GM18909 (cell line): ENCODE measurements around the gene PHAF1.

ENCODE experiments used
- ATAC-seq: cut with Tn5 transposase; IDR thresholded peaks from one replicate; pipeline ENCODE4 v1.9.1; 2021; ENCODE audit warnings: mild to moderate bottlenecking; ENCODE audit not compliant: unreplicated experiment, poor library complexity

Gene PHAF1

GRCh38 chr16:67145746-67146145 lies 36.0 kb downstream of the PHAF1 start:
- ATAC-seq: no peak

DNA sequence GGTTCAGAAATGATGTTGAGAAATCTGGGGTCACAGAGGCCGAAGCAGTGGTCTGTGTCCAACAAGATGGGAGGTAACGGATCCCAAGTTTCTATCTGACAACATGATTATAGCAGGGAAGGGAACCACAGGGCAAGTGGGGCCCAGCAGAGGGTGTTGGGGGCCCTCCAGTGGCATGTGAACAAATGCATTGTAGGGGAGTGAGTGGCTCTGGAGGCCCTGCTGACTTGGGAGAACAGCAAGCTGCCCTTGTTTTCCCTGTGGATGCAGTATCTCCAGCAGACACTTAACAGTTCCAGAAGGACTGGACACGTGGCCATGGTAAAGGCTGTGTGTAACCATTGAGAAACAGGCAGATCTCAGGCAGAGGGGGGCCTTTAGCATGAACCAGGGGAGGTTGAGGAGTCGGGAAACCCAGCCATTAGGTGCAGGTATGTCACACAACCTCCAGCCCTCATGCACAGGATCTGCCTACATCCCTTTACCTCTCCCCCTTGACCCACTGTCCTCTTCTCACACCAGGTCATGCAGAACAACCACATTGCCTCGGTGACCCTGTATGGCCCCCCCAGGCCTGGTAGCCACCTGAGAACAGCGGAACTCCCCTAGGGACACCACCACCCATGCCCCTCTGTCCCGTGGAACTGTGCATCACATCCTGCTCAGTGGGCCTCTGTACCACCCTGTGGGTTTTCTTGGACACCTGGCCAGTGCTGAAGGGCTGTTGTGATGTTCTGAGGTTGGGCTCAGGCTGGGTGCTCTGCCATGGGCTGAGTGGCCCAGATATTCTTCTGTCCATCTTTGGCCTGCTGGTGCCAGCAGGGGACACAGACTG lies 37.0 kb downstream of the PHAF1 start:
- ATAC-seq: no peak

DNA sequence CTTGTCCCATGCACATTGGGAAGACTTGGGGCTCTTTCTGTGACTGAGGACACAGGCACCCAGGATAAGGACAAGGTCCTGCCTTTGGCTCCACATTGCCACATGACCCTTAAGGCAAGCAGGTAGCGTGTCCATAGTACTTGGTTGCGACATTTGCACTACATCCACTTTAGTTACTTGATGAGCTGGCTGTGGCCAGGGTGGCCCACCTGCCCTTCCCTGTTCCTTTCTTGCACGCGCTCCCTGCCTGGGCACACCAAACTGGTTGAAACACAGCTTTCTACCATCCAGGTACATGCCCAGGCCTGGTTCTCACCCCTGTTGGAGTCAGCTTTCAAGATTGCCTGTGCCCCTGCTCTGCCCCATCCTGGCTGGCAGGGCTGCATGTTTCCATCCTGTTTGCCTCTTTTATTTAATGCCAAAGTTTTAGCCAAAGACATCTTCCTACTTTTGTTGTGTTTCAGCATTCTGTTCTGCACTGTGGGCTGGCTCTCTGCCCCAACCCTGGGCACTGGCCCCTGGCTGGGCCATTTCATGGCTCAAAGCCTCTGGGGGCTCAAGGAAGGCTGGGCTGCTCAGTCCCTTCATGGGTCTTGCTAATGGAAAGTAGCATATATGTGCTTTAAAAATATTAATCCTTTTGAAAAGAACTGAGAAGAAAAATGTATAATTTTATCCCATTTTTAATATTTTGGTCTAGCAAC lies 37.8 kb downstream of the PHAF1 start:
- no peak for ATAC-seq

DNA sequence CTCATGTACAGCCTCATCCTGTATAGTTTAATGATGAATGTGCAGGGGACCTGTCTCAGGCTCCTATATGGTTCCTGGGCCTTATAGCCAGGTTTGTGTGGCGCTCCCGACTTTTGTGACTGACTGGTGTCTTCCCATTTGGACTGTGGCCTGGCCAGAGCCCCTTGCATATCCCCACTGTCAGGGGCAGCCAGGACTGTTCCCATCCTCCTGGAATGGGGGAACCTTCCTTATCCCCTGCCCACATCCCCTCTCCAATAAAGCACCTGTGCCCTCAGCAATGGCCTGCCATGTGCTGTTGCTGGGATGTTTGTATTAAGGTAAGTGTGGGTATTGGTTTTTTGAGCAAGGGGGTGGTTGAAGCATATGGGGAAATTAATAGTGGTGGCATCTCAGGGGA lies 38.5 kb downstream of the PHAF1 start:
- ATAC-seq: no peak

GRCh38 chr16:67148656-67149275 lies 39.0 kb downstream of the PHAF1 start:
- ATAC-seq: no peak

DNA sequence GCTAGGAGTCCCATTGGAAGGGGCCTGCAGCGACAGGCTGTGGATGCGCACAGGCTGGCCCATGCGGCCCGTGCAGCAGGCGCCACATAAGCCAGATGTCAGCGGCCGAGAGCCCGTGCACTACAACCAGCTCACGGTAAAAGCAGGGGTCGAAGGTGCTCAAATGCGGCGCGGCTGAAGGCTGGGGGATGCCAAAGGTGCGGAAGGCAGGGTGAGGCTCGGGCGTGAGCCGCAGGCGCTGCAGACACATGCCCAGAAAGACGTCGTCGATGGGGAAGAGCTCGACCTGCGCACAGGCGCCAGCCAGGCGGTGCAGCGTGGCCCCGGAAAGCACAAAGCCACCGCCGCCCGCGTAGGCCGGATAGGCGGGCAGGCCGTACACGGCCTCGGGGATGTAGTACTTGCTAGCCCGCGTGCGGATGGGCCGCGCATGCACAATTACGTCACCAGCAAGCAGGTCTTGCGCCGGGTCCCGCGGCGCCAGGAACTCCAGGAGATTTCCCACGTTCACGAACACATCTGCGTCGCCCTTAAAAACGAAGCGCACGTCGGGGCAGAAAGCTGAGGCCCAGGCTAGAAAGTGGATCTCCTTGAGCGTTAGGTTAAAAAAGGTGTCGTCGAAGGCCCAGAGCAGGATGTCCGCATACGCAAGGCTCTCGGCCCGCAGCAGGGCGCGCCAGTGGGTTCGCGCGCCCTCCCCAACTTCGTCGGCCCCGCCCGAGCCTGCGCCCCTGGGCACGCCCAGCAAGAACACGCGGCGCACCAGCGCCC lies 39.7 kb downstream of the PHAF1 start:
- no peak for ATAC-seq

- peak; percentile 35 for ATAC-seq
These were observed 40.5 kb downstream of the PHAF1 start for GRCh38 chr16:67150047-67150832.

DNA sequence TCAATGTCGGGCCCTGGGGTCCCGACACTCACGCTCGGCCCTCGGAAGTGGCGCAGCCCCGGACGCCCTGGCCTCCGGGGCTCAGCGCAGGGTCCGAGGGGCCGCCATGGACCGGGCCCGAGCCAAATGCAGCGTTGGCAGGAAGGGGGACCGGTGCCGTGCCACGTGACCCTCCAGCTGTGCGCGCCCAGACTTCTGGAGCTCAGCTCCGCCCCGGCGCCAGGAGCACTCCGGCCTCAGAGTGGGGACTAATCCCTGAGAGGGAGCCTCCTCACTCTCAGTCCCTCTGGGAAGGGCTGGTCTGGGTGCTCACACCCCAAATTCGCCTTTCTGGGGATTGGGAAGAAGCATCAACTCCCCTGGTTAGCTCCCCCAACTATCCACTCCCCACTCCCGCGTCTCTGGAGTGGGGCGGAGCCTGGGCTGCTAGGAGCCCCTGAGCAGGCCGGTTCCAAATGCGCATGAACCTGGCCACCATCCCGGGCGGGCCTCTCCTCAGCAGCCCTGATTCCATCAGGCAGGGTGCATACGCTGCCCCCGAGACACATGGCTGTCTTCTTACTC lies 41.2 kb downstream of the PHAF1 start, which contains the start of gene B3GNT9:
B3GNT9 (minus strand) TSS at position 166 of the 564 bp plus-strand sequence. CDS start 513 bp downstream, outside the sequence.
- ATAC-seq: peak; percentile 43

- ATAC-seq: no peak
These were observed 41.8 kb downstream of the PHAF1 start for GRCh38 chr16:67151431-67152097.

DNA sequence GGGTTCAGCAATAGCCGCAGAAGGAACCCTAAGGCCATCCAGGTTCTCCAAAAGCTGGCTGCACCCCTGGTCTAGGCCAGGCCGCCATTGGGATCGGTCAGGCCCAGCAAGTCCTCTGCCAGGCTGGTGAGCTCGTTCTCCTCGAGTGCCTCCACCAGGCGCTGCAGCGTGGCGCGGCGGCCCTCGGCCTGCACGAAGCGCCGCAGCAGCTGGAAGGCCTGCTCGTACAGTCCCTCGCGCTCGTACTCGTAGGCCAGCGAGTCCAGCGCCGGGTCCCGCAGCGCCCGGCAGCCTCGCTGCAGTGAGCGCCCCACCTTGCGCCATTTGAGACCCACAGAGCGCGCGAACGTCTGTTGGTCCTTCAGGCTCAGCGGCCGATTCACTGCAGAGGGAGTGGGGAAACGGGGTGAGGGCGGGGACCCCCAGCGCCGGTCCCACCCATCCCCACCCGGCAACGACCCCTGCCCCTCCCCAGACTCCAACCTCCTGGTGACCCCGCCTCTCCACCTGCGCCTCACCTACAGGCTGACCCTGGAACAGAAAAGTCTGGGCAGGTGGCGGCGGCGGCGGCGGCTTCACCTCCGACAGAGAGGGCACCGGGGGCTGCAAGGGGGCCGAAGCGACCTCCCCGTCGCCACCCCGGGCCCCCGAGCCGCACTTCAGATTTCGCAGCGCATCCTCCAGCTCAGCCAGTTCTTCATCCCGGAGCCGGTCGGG lies 45.0 kb downstream of the PHAF1 start:
- no peak for ATAC-seq

- ATAC-seq: no peak
These were observed 45.8 kb downstream of the PHAF1 start for GRCh38 chr16:67155295-67156142.

DNA sequence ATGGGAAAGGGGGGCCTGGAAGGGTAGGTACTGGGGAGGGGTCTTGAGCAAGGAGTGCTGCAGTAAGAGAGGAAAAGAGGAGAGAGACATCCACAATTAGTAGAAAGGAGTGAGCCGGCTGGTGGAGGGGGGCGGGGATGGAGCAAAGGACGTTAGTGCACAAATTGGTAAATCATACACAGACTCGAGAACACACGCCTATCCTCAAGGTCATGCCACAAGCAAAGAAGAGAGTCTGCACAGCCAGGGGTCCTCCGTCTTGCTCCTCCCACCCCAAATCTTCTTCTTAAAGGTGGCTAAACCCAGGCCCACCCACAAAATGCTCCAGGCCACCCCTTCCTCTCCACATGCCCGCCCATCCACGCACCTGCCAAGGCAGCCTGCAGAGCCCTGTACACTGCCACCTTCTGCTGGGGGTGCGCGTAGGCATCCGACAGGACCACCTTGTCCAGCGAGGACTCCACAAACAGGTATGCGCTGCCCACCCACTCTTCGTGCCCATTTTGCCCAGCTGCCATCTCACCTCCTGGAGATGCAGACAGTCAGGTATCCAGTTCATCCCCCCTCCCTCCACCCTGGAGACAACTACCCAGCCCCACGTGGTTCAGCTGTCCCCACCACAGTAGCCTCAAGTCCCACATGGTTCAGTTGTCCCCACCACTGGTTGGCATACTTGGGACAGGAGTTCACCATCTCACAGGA lies 46.6 kb downstream of the PHAF1 start:
- no peak for ATAC-seq

- no peak for ATAC-seq
These were observed 47.5 kb downstream of the PHAF1 start for GRCh38 chr16:67157106-67157748.

DNA sequence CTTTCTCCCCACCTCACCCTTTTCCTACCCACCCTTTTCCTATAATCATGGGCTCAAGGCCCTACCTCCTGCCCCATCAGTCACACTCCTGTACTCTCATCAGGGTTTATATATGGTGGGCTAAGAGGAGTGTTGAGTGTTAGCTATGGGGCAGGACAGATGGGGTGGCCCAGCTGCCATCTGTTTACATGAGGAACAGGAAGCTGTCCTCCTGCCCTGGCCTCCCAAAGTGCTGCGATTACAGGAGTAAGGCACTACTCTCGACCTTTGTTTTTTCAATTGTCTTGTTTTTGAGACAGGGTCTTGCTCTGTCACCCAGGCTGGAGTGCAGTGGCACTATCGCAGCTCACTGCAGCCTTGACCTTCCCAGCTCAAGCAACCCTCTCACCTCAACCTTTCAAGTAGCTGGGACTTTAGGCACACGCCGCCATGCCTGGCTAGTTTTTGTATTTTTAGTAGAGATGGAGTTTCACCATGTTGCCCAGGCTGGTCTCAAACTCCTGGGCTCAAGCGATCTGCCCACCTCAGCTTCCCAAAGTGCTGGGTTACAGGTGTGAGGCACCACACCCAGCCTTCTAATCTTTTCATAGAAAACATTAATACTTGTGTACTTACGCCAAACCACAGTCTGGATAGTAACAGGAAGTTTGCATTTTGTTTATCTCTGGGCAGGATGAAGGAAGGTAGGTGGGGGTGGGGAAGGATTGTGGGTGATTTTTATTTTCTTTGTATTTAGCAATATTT lies 48.3 kb downstream of the PHAF1 start:
- ATAC-seq: no peak
